Right ventricle myocardium superior (tissue), 1 donor: ENCODE data around the gene GLRX. TPM values are rescaled to one million over a fixed set of nuclear protein-coding genes. Genes with fewer than 3 reads are reported as not detected.
"Not testable (repeated sequence)": the region's sequence is repeated elsewhere in the genome, so short reads cannot be mapped to it uniquely, and the experiment has no call there.

Experiments
- ATAC-seq: fragments of 200-7000 bp; cut with Tn5 transposase; one replicate; pipeline ENCODE4 v1.9.1; 2020; ENCODE audit warnings: mild to moderate bottlenecking; ENCODE audit not compliant: poor library complexity
- DNase-seq: peaks from one replicate; pipeline ENCODE4 v3.0.0-alpha.2; 2020
- intact Hi-C: fragments of 100-400 bp; cut with DNase I; formaldehyde crosslinking; loops from one replicate; pipeline ENCODE4 v1.11.2; 2022
- total RNA-seq: library from RNA; stranded (reverse); fragmentation: NEBNext Ultra II Directional; extraction: Animal tissue kit (Norgen Biotek cat#: 25700); gene quantifications from one replicate; pipeline ENCODE4 v1.2.1, GENCODE V29; 2021
- donor health status: DM: no; HTN: yes; CAD: no; lungs with severe emphysema.

Gene GLRX
- total RNA-seq, 1 donor from 2014 or later = 104 TPM

GRCh38 chr5:95837492-95837891 lies 15.0 kb upstream of the GLRX start:
- intact Hi-C loops = loop anchor here (5.0 kb wide), 1 partner anchor 190 kb away; the partner anchor contains the start of gene RFESD
- ATAC-seq (no peak), DNase-seq (no peak)

GRCh38 chr5:95836971-95837370 lies 14.4 kb upstream of the GLRX start:
- intact Hi-C loops = loop anchor here (5.0 kb wide), 1 partner anchor 190 kb away; the partner anchor contains the start of gene RFESD
- not testable (repeated sequence) for DNase-seq, ATAC-seq

GRCh38 chr5:95836544-95836943 lies 14.0 kb upstream of the GLRX start:
- ATAC-seq (no peak), DNase-seq (no peak)
- intact Hi-C loops = loop anchor here (5.0 kb wide), 1 partner anchor 189 kb away; the partner anchor contains the start of gene RFESD

GRCh38 chr5:95835682-95836385 lies 13.3 kb upstream of the GLRX start:
- ATAC-seq (peak; percentile 18), DNase-seq (no peak)
- intact Hi-C loops = loop anchor here (5.0 kb wide), 1 partner anchor 189 kb away; the partner anchor contains the start of gene RFESD

GRCh38 chr5:95832664-95833063 lies 10.1 kb upstream of the GLRX start:
- intact Hi-C loops = no loop called here
- no peak for DNase-seq
- ATAC-seq = no peak

GRCh38 chr5:95830226-95830625 lies 7.7 kb upstream of the GLRX start:
- intact Hi-C loops = no loop called here
- ATAC-seq = no peak
- no peak for DNase-seq

- DNase-seq = no peak
- intact Hi-C loops = no loop called here
- ATAC-seq = no peak
Observed at GRCh38 chr5:95827892-95828246, 5.3 kb upstream of the GLRX start.

GRCh38 chr5:95826949-95827891 lies 4.7 kb upstream of the GLRX start:
- DNase-seq (no peak), ATAC-seq (no peak)
- intact Hi-C loops = no loop called here

- no peak for DNase-seq
- no peak for ATAC-seq
- intact Hi-C loops = no loop called here
Observed at GRCh38 chr5:95825495-95825894, 3.0 kb upstream of the GLRX start.

GRCh38 chr5:95824747-95825146 lies 2.2 kb upstream of the GLRX start:
- ATAC-seq = no peak
- DNase-seq = no peak
- intact Hi-C loops = no loop called here

- DNase-seq = peak; percentile 73
- intact Hi-C loops = no loop called here
- ATAC-seq = peak; percentile 52
Observed at GRCh38 chr5:95823738-95824609, 1.4 kb upstream of the GLRX start.

GRCh38 chr5:95823218-95823737 lies 752 bp upstream of the GLRX start:
- intact Hi-C loops = no loop called here
- ATAC-seq = no peak
- no peak for DNase-seq

GRCh38 chr5:95822043-95822541 lies 434 bp downstream of the GLRX start:
- intact Hi-C loops = no loop called here
- ATAC-seq (peak; percentile 69), DNase-seq (peak; percentile 79)

- intact Hi-C loops = no loop called here
- ATAC-seq (no peak), DNase-seq (no peak)
Observed at GRCh38 chr5:95821110-95822021, 1.2 kb downstream of the GLRX start.

GRCh38 chr5:95818181-95819147 lies 4.1 kb downstream of the GLRX start:
- intact Hi-C loops = no loop called here
- ATAC-seq = peak; percentile 16
- DNase-seq = no peak

GRCh38 chr5:95817430-95817829 lies 5.1 kb downstream of the GLRX start:
- intact Hi-C loops = no loop called here
- ATAC-seq (peak; percentile 33), DNase-seq (no peak)
